Transverse colon (tissue), 4 donors: Measurements from ENCODE around the gene DTNA. TPM values are rescaled to one million over a fixed set of nuclear protein-coding genes. Genes with fewer than 3 reads are reported as not detected.

Experiments used
- DNase-seq: peaks from one replicate; pipeline ENCODE4 v3.0.0-alpha.2; 2019
- H3K27ac ChIP-seq, 4 donors: fragments of 200-600 bp; sonication (generic); 2 replicates each; pipeline ENCODE4 v1.5.1; 2016 to 2018; ENCODE audit warnings: inconsistent platforms in 4 of 4
- H3K27me3 ChIP-seq: fragments of 200-600 bp; sonication (generic); 2 replicates; pipeline ENCODE4 v1.5.1; 2017; ENCODE audit warnings: inconsistent platforms
- H3K36me3 ChIP-seq, 4 donors: fragments of 200-600 bp; sonication (generic); 2 replicates each; pipeline ENCODE4 v1.5.1; 2017 to 2019; ENCODE audit warnings: inconsistent platforms in 4 of 4
- H3K4me1 ChIP-seq, 4 donors: fragments of 200-600 bp; sonication (generic); 2 replicates each; pipeline ENCODE4 v1.5.1; 2017 to 2020; ENCODE audit warnings: inconsistent platforms in 4 of 4
- H3K4me3 ChIP-seq, 4 donors: fragments of 200-600 bp; sonication (generic); 1 replicate in 1 of 4; 2 replicates in 3 of 4; pipeline versions ENCODE4 v1.5.1 to v1.6.1; 2017 to 2019; ENCODE audit warnings: inconsistent platforms in 4 of 4
- H3K9me3 ChIP-seq, 2 donors: fragments of 200-600 bp; sonication (generic); 2 replicates each; pipeline ENCODE4 v1.5.1; 2017 to 2019; ENCODE audit warnings: inconsistent platforms in 2 of 2
- CTCF ChIP-seq, 5 experiments: fragments of 200-600 bp in 3 of 5; fragments of 450-650 bp in 2 of 5; sonication (generic) in 3 of 5; IDR thresholded peaks; 1 replicate in 2 of 5; 2 replicates in 3 of 5; pipeline ENCODE4 v1.5.1; 2016 to 2017; ENCODE audit warnings: antibody characterized with exemption in 5 of 5, inconsistent platforms in 3 of 5, mild to moderate bottlenecking in 2 of 5, moderate library complexity in 1 of 5
- EP300 ChIP-seq: sonication (generic); formaldehyde crosslinking; IDR thresholded peaks from one replicate; pipeline ENCODE4 v1.6.1; 2017; ENCODE audit warnings: antibody characterized with exemption, low read depth
- POLR2A ChIP-seq: fragments of 450-650 bp; IDR thresholded peaks from one replicate; pipeline ENCODE4 v1.6.1; 2016; ENCODE audit warnings: antibody characterized with exemption, mild to moderate bottlenecking, moderate library complexity
- POLR2AphosphoS5 ChIP-seq, 3 donors: sonication (generic); formaldehyde crosslinking; IDR thresholded peaks; one replicate each; pipeline ENCODE4 v1.6.1; 2016; ENCODE audit warnings: antibody characterized with exemption in 3 of 3
- WGBS, 2 donors: methylation state at CpG; one replicate each; pipeline ENCODE4 v1.1.5; 2018; ENCODE audit warnings: low coverage in 1 of 2; 5-methylcytosine and 5-hydroxymethylcytosine counted together
- in situ Hi-C, 4 donors: fragments of 200-750 bp; cut with MboI; loops; one replicate each; pipeline versions ENCODE4 v1.15.0 to v1.15.1; 2017; ENCODE audit warnings: low sequenced_read_pairs in 3 of 4, low pct_ligation_motif_present in 1 of 4, low pct_unique_long_range_greater_than_20kb in 1 of 4
- intact Hi-C: fragments of 100-400 bp; cut with DNase I; formaldehyde crosslinking; loops from one replicate; pipeline ENCODE4 v1.15.1; 2023; ENCODE audit warnings: low total_unique reads
- total RNA-seq, 4 donors: library from RNA; depleted of rRNA; stranded (reverse); fragments of >200 nt; gene quantifications; one replicate each; pipeline ENCODE4 v1.1.0, GENCODE V29; 2016

DTNA gene
- total RNA-seq, 4 donors from 2014 or later = 8.9 to 74.4 (median 15.1) TPM

- no peak for DNase-seq
- intact Hi-C loops (no loop called here), in situ Hi-C loops (no loop called here)
- peaks cover 0 to 3% (median 0%) of the 10 kb centered on the region in 4 donors for H3K4me1 ChIP-seq
- no peak overlapping the region for H3K27ac ChIP-seq
- no peaks in the 10 kb centered on the region for H3K36me3 ChIP-seq
- H3K27me3 ChIP-seq = no peaks in the 10 kb centered on the region
- WGBS, 2 donors = 75 to 93% methylated on average over 1 of the region's 1 CpG
- TF ChIP-seq EP300 (no peak), POLR2AphosphoS5 (IDR thresholded peaks at IDR 0.05) (no peak), CTCF (IDR thresholded peaks at IDR 0.05) (no peak), POLR2A (no peak)
- H3K4me3 ChIP-seq = no peak overlapping the region
- no peaks in the 10 kb centered on the region for H3K9me3 ChIP-seq
Observed at GRCh38 chr18:34752056-34752455, 42.0 kb downstream of the DTNA start.

DNA sequence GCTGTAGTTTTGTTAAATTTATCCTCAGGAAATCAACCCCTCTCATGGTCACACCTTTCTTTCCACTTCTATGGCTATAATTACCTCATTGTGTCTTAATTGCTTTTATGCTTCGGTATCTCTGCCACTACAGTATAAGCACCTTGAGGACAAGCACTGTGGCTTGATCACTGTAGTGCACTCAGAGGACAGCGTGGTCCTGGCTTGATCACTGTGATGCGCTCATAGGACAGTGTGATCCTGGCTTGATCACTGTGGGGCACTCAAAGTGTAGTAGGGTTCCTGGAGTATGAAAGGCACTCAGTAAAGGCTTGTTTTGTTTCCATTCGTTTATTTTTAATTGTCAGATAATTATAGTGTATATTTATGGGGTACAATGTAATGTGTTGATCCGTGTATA is 44.2 kb downstream of the DTNA start:
- no peaks in the 10 kb centered on the region for H3K9me3 ChIP-seq
- peaks cover 0 to 3% (median 0%) of the 10 kb centered on the region in 4 donors for H3K4me1 ChIP-seq
- in situ Hi-C loops (no loop called here), intact Hi-C loops (no loop called here)
- no peak for DNase-seq
- H3K27ac ChIP-seq = no peak overlapping the region
- no peak overlapping the region for H3K4me3 ChIP-seq
- 81 to 90% methylated on average over 4 to 5 of the region's 5 CpGs for WGBS, 2 donors
- no peak for TF ChIP-seq POLR2AphosphoS5 (IDR thresholded peaks at IDR 0.05)
- no peak for TF ChIP-seq CTCF (IDR thresholded peaks at IDR 0.05)
- TF ChIP-seq EP300 = no peak
- TF ChIP-seq POLR2A = no peak
- H3K27me3 ChIP-seq = no peaks in the 10 kb centered on the region
- H3K36me3 ChIP-seq = no peaks in the 10 kb centered on the region

- no peak overlapping the region for H3K27ac ChIP-seq
- no peak for TF ChIP-seq POLR2A
- TF ChIP-seq CTCF (IDR thresholded peaks at IDR 0.05) = no peak
- TF ChIP-seq POLR2AphosphoS5 (IDR thresholded peaks at IDR 0.05) = no peak
- TF ChIP-seq EP300 = no peak
- in situ Hi-C loops = no loop called here
Observed at GRCh38 chr18:34757666-34758065, 47.6 kb downstream of the DTNA start.

DNA sequence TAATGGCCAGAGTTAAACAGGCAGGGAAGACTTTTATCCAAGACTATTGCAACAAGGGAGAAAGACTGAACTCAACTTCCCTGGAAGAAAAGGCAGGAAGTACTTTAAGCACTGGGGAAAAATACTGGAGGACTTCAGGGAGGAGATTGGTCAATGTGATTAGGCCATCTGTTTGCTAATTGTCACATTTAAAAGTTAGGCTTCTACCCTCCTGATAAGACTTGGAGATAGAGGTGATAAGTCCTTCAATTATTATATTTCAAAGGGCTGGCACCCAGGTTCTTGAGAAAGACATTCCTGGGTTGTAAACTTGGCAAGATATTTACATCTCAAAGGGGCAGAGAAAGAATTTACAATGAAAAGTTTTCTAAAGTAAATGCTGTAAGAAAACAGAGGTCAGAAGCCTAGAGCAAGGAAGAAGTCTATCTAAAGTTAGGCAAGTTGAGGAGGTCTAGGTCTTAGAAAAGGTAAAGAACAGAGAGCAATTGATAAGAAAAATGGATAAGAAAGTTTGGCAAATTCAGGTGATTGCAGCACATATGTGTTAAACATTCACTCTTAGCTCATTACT is 48.4 kb downstream of the DTNA start:
- Histone ChIP-seq H3K36me3 (no peaks in the 10 kb centered on the region), H3K4me1 (peaks cover 0 to 3% (median 0%) of the 10 kb centered on the region in 4 donors), H3K9me3 (no peaks in the 10 kb centered on the region), H3K27ac (no peak overlapping the region), H3K27me3 (no peaks in the 10 kb centered on the region), H3K4me3 (no peak overlapping the region)
- no peak for DNase-seq
- no peak for TF ChIP-seq POLR2A
- intact Hi-C loops (no loop called here), in situ Hi-C loops (no loop called here)

More at GRCh38 chr18:34757666-34758065, 47.6 kb downstream of the DTNA start:
- H3K4me1 ChIP-seq = peaks cover 0 to 3% (median 0%) of the 10 kb centered on the region in 4 donors
- no peak for DNase-seq
- H3K4me3 ChIP-seq = no peak overlapping the region
- no peaks in the 10 kb centered on the region for H3K36me3 ChIP-seq
- H3K9me3 ChIP-seq = no peaks in the 10 kb centered on the region
- WGBS, 2 donors = 56 to 71% methylated on average over 5 of the region's 5 CpGs
- intact Hi-C loops = no loop called here
- no peaks in the 10 kb centered on the region for H3K27me3 ChIP-seq

- WGBS, 2 donors = 78 to 81% methylated on average over 4 of the region's 4 CpGs
- intact Hi-C loops = no loop called here
- in situ Hi-C loops = no loop called here
Observed at GRCh38 chr18:34760444-34760843, 50.3 kb downstream of the DTNA start.

More at GRCh38 chr18:34760444-34760843, 50.3 kb downstream of the DTNA start:
- Histone ChIP-seq H3K27ac (no peak overlapping the region), H3K4me1 (peaks cover 0 to 3% (median 0%) of the 10 kb centered on the region in 4 donors), H3K4me3 (no peak overlapping the region), H3K27me3 (no peaks in the 10 kb centered on the region), H3K36me3 (no peaks in the 10 kb centered on the region), H3K9me3 (no peaks in the 10 kb centered on the region)
- DNase-seq = no peak
- TF ChIP-seq POLR2A = no peak
- TF ChIP-seq CTCF (IDR thresholded peaks at IDR 0.05) = no peak
- no peak for TF ChIP-seq EP300
- no peak for TF ChIP-seq POLR2AphosphoS5 (IDR thresholded peaks at IDR 0.05)
